Testis (tissue), 3 donors: Measurements from ENCODE around the gene LNP1. TPM values are rescaled to one million over a fixed set of nuclear protein-coding genes. Genes with fewer than 3 reads are reported as not detected.

ENCODE experiments used
- DNase-seq: peaks from one replicate; pipeline ENCODE4 v3.0.0-alpha.2; 2019
- H3K27ac ChIP-seq, 2 donors: fragments of 200-600 bp; sonication (generic); one replicate each; pipeline ENCODE4 v1.5.1; 2019
- H3K27me3 ChIP-seq: fragments of 200-600 bp; sonication (generic); one replicate; pipeline ENCODE4 v1.5.1; 2019
- H3K36me3 ChIP-seq: fragments of 200-600 bp; sonication (generic); one replicate; pipeline ENCODE4 v1.5.1; 2017; ENCODE audit warnings: low read depth; ENCODE audit errors: missing control alignments
- H3K4me1 ChIP-seq: fragments of 200-600 bp; sonication (generic); one replicate; pipeline ENCODE4 v1.5.1; 2019
- H3K4me3 ChIP-seq, 2 donors: fragments of 200-600 bp; sonication (generic); one replicate each; pipeline ENCODE4 v1.5.1; 2017 to 2019
- H3K9me3 ChIP-seq: fragments of 200-600 bp; sonication (generic); one replicate; pipeline ENCODE4 v1.5.1; 2017
- POLR2A ChIP-seq: fragments of 450-650 bp; IDR thresholded peaks from one replicate; pipeline ENCODE4 v1.6.1; 2017; ENCODE audit warnings: antibody characterized with exemption, mild to moderate bottlenecking, moderate library complexity
- WGBS, 2 donors: methylation state at CpG; one replicate each; pipeline ENCODE4 v1.1.5; 2018; 5-methylcytosine and 5-hydroxymethylcytosine counted together
- intact Hi-C: fragments of 100-400 bp; cut with DNase I; formaldehyde crosslinking; loops from one replicate; pipeline ENCODE4 v1.15.1; 2023; ENCODE audit warnings: low total_unique reads
- polyA plus RNA-seq: library from polyadenylated mRNA; stranded (reverse); fragments of 350-450 nt; fragmentation: Illumina TruSeq; extraction: RNeasy Lipid Tissue Mini Kit (QIAGEN cat#74804); gene quantifications from one replicate; pipeline ENCODE4 v1.2.3, GENCODE V29; 2014; ENCODE audit warnings: low read depth, low replicate concordance; ENCODE audit not compliant: insufficient read depth
- total RNA-seq, 2 donors: library from RNA; depleted of rRNA; stranded (reverse); fragments of >200 nt; gene quantifications; one replicate each; pipeline ENCODE4 v1.2.3, GENCODE V29; 2016
- TF ChIP-seq, protein P1 (sequence below), 3 experiments: fragments of 450-650 bp in 2 of 3; fragments of 200-600 bp in 1 of 3; sonication (generic) in 1 of 3; IDR thresholded peaks; one replicate each; pipeline ENCODE4 v1.5.1; 2016 to 2019; ENCODE audit warnings: antibody characterized with exemption in 3 of 3, mild to moderate bottlenecking in 2 of 3, moderate library complexity in 1 of 3

Gene LNP1
- total and polyA plus RNA-seq, 3 donors from 2014 or later = 14.1 to 57.6 (median 20.9) TPM

DNA sequence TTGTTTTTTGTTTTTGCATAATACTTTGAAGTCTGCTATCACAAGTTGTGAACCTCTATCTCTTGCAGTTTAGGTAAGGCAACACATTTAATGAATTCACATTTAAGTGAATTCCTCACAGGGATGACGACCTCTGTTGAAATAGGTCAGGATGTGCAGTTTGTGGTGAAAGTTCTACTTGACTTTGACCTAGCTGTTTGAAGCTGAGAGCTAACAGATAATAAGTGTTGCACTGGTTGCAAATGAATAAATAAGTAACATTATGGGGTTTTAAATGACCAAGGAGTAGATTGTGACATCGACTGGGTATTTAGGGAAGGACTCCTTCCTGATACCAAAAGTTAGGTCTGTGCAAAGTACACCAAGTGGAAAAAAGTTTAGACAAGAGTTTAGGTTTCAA is 42.9 kb upstream of the LNP1 start:
- DNase-seq = no peak
- Histone ChIP-seq H3K27ac (no peak overlapping the region), H3K9me3 (no peaks in the 10 kb centered on the region), H3K4me1 (no peaks in the 10 kb centered on the region), H3K27me3 (no peaks in the 10 kb centered on the region), H3K4me3 (no peak overlapping the region), H3K36me3 (no peaks in the 10 kb centered on the region)
- intact Hi-C loops = no loop called here
- TF ChIP-seq, protein P1, sequence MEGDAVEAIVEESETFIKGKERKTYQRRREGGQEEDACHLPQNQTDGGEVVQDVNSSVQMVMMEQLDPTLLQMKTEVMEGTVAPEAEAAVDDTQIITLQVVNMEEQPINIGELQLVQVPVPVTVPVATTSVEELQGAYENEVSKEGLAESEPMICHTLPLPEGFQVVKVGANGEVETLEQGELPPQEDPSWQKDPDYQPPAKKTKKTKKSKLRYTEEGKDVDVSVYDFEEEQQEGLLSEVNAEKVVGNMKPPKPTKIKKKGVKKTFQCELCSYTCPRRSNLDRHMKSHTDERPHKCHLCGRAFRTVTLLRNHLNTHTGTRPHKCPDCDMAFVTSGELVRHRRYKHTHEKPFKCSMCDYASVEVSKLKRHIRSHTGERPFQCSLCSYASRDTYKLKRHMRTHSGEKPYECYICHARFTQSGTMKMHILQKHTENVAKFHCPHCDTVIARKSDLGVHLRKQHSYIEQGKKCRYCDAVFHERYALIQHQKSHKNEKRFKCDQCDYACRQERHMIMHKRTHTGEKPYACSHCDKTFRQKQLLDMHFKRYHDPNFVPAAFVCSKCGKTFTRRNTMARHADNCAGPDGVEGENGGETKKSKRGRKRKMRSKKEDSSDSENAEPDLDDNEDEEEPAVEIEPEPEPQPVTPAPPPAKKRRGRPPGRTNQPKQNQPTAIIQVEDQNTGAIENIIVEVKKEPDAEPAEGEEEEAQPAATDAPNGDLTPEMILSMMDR (IDR thresholded peaks at IDR 0.05) = no peak
- no peak for TF ChIP-seq POLR2A
- 76 to 81% methylated on average over 2 of the region's 2 CpGs for WGBS, 2 donors

DNA sequence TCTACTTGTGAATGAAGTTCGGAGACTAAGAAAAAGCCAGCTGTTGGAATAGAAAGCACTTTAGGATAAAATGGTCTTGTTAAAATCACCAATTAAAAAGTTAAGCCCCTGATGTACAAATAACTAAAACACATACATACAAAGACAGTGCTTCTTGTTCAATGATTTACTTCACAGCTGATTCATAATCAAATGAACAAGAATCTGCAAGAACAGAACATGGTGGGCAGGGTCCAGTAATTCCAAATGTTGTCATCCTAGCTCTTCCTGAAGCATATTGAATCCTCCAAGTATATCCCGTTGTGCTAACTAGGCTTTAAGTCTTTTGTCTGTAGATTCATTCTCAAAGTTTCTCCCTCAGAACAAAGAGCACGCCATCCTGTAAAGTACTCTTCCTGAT is 42.3 kb upstream of the LNP1 start:
- DNase-seq = no peak
- WGBS, 2 donors = 89 to 93% methylated on average over 3 of the region's 3 CpGs
- no peaks in the 10 kb centered on the region for H3K9me3 ChIP-seq
- intact Hi-C loops = no loop called here
- no peaks in the 10 kb centered on the region for H3K36me3 ChIP-seq
- no peak for TF ChIP-seq POLR2A
- TF ChIP-seq, protein P1 (IDR thresholded peaks at IDR 0.05) = no peak
- no peaks in the 10 kb centered on the region for H3K4me1 ChIP-seq
- no peak overlapping the region for H3K27ac ChIP-seq
- H3K4me3 ChIP-seq = no peak overlapping the region
- H3K27me3 ChIP-seq = no peaks in the 10 kb centered on the region

DNA sequence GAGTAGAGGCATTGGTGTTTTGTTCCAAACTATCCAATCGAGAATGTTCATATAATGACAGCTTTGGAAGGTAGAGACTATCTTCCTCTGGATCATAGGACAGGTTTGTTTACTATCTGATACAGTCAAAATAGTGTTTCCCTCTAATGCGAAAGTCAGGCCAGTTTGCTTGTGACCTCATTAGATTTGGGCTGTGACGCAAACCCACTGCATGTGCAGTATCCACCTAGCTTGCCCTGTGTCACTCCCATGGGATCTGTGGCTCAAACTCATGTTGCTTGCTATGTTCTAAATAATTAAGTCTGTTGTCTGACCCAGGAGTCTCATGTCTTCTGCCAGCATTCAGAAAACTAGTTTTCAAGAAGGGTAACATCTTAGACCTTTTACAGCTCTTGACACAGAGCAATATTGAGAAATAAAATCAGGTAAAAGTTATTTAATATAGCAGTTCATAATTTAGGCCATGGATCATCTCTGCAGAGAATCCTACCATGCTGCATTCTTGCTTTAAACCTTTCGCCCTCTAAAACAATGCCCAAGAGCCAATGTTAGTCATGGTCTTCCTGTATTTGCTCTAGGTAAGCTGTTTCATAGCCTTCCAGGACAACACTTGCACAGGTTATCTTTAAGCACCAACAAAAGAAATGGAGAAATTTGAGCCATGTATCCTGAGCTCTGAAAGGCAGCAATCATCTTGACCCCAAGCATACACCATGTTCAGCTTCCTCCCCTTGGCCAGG is 40.4 kb upstream of the LNP1 start:
- H3K9me3 ChIP-seq = no peaks in the 10 kb centered on the region
- intact Hi-C loops = no loop called here
- DNase-seq = no peak
- no peaks in the 10 kb centered on the region for H3K27me3 ChIP-seq
- no peak overlapping the region for H3K27ac ChIP-seq
- H3K4me1 ChIP-seq = no peaks in the 10 kb centered on the region
- no peak overlapping the region for H3K4me3 ChIP-seq
- TF ChIP-seq, protein P1 (IDR thresholded peaks at IDR 0.05) = no peak
- no peak for TF ChIP-seq POLR2A
- 89 to 94% methylated on average over 4 of the region's 4 CpGs for WGBS, 2 donors
- H3K36me3 ChIP-seq = no peaks in the 10 kb centered on the region

DNA sequence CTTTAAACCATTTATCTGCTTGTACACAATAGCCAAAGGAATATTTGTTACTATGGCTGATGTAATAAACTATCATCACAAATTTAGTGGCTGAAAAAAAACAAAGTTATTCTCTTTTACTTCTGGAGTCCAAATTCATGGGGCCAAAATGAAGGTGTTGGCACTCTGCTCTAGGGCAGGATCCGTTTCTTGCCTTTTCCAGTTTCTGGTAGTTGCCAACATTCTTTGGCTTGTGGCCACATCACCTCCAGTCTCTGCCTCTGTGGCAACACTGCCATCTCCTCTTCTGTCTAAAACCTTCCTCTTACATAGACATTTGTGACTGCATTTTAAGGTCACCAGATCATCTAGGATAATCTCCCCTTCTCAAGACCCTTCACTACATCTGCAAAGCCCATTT is 39.4 kb upstream of the LNP1 start:
- H3K4me3 ChIP-seq = no peak overlapping the region
- intact Hi-C loops = no loop called here
- 84 to 86% methylated on average over 1 of the region's 1 CpG for WGBS, 2 donors
- no peaks in the 10 kb centered on the region for H3K36me3 ChIP-seq
- no peaks in the 10 kb centered on the region for H3K27me3 ChIP-seq
- no peak for DNase-seq
- no peaks in the 10 kb centered on the region for H3K9me3 ChIP-seq
- no peak overlapping the region for H3K27ac ChIP-seq
- H3K4me1 ChIP-seq = no peaks in the 10 kb centered on the region
- TF ChIP-seq POLR2A = no peak
- TF ChIP-seq, protein P1 (IDR thresholded peaks at IDR 0.05) = no peak

DNA sequence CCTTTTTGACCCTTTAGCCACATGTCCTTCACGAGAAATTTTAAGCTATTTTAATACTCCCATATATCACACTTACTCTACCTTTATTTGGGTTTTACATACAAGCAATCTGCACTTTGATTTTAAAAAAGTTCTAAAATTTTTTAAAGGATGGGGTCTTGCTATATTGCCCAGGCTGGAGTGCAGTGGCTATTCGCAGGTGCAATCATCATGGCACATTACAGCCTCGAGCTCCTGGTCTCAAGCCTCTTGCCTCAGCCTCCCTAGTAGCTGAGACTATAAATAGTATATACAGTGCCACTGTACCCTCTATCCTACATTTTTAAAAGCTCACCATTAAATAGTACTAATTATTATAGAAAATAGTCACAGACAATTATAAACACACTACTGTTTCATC is 36.9 kb upstream of the LNP1 start:
- no peak for DNase-seq
- TF ChIP-seq, protein P1 (IDR thresholded peaks at IDR 0.05) = no peak
- no peak for TF ChIP-seq POLR2A
- no peak overlapping the region for H3K27ac ChIP-seq
- H3K4me1 ChIP-seq = no peaks in the 10 kb centered on the region
- H3K36me3 ChIP-seq = no peaks in the 10 kb centered on the region
- intact Hi-C loops = no loop called here
- 84 to 95% methylated on average over 3 of the region's 3 CpGs for WGBS, 2 donors
- H3K9me3 ChIP-seq = no peaks in the 10 kb centered on the region
- H3K27me3 ChIP-seq = no peaks in the 10 kb centered on the region
- no peak overlapping the region for H3K4me3 ChIP-seq
